A549 (cell line): Measurements from ENCODE around the gene EPS8. TPM values are rescaled to one million over a fixed set of nuclear protein-coding genes. Genes with fewer than 3 reads are reported as not detected.

Source experiments
- ATAC-seq, 2 experiments: fragments of 200-7000 bp in 1 of 2; fragments of >200 bp in 1 of 2; cut with Nextera tagmentation in 1 of 2; cut with Tn5 transposase in 1 of 2; 3 replicates each; pipeline versions ENCODE4 v1.8.0 to v1.9.1; 2018 to 2020; ENCODE audit warnings: mild to moderate bottlenecking in 1 of 2, moderate library complexity in 1 of 2
- CTCF ChIA-PET: fragments of 300-600 bp; sonication (Branson Sonifier 250); formaldehyde crosslinking; extraction: SDS; loops from one replicate; lab custom pipeline; 2021; ENCODE audit warnings: antibody characterized with exemption, inconsistent platforms; lab: Yijun Ruan, JAX
- POLR2A ChIA-PET: fragments of 350-600 bp; formaldehyde crosslinking; extraction: SDS; loops from one replicate; lab custom pipeline; 2021; ENCODE audit warnings: antibody characterized with exemption, inconsistent platforms; lab: Yijun Ruan, JAX
- DNase-seq, 2 experiments: peaks; one replicate each; pipeline versions ENCODE4 v3.0.0 to v3.0.0-alpha.2; 2011 to 2016; ENCODE audit warnings: low read depth in 1 of 2, low spot score in 1 of 2
- FAIRE-seq: peaks from 2 replicates; lab custom pipeline; 2011; peaks lifted over from hg19 to GRCh38; lab: Jason Lieb, UNC
- H3K27ac ChIP-seq, 2 experiments: fragments of >200 bp; sonication (Bioruptor Twin); formaldehyde crosslinking; 3 replicates each; pipeline ENCODE4 v1.5.1; 2016 to 2017
- H3K4me1 ChIP-seq: fragments of >200 bp; sonication (Bioruptor Twin); formaldehyde crosslinking; 3 replicates; pipeline ENCODE4 v1.6.1; 2016
- H3K4me2 ChIP-seq: fragments of >200 bp; sonication (Bioruptor Twin); formaldehyde crosslinking; 3 replicates; pipeline ENCODE4 v1.6.1; 2016
- H3K4me3 ChIP-seq: fragments of >200 bp; sonication (Bioruptor Twin); formaldehyde crosslinking; 3 replicates; pipeline ENCODE4 v1.5.1; 2016
- H3K9me3 ChIP-seq: fragments of >200 bp; sonication (Bioruptor Twin); formaldehyde crosslinking; 3 replicates; pipeline ENCODE4 v1.6.1; 2016
- BCL3 ChIP-seq: fragments of >200 bp; sonication (Bioruptor Twin); formaldehyde crosslinking; IDR thresholded peaks from 3 replicates; pipeline ENCODE4 v1.6.1; 2016
- CBX2 ChIP-seq: fragments of 200-600 bp; sonication (generic); IDR thresholded peaks from 2 replicates; pipeline ENCODE4 v1.6.1; 2016; ENCODE audit warnings: low read depth, mild to moderate bottlenecking, borderline replicate concordance
- CBX8 ChIP-seq: fragments of 200-600 bp; sonication (generic); IDR thresholded peaks from 2 replicates; pipeline ENCODE4 v1.6.1; 2016
- CEBPB ChIP-seq, 2 experiments: fragments of >200 bp in 1 of 2; sonication (Bioruptor Twin) in 1 of 2; formaldehyde crosslinking in 1 of 2; IDR thresholded peaks; 2 replicates each; pipeline ENCODE4 v1.6.1; 2012 to 2016
- CHD4 ChIP-seq: fragments of 200-600 bp; sonication (generic); IDR thresholded peaks from 2 replicates; pipeline ENCODE4 v1.6.1; 2016; ENCODE audit warnings: antibody characterized with exemption, mild to moderate bottlenecking, borderline replicate concordance
- EHF ChIP-seq: fragments of 250-450 bp; sonication (Bioruptor Pico); IDR thresholded peaks from 2 replicates; pipeline ENCODE4 v1.5.0; 2020; ENCODE audit warnings: mild to moderate bottlenecking
- ELK1 ChIP-seq: fragments of 150-350 bp; IDR thresholded peaks from 2 replicates; pipeline ENCODE4 v1.6.1; 2014; ENCODE audit warnings: low read depth, mild to moderate bottlenecking, low read length
- EP300 ChIP-seq, 2 experiments: fragments of >200 bp; sonication (Bioruptor Twin); formaldehyde crosslinking; IDR thresholded peaks; 2 replicates in 1 of 2; 3 replicates in 1 of 2; pipeline ENCODE4 v1.6.1; 2016 to 2017
- FOSB ChIP-seq: fragments of 250-450 bp; sonication (Bioruptor Pico); IDR thresholded peaks from 2 replicates; pipeline ENCODE4 v1.5.0; 2020; ENCODE audit warnings: mild to moderate bottlenecking, moderate library complexity
- FOSL2 ChIP-seq, 2 experiments: fragments of 450-650 bp in 1 of 2; fragments of >200 bp in 1 of 2; sonication (Bioruptor Twin) in 1 of 2; formaldehyde crosslinking; IDR thresholded peaks; 2 replicates each; pipeline versions ENCODE4 v1.5.0 to v1.6.1; 2016 to 2020; ENCODE audit warnings: mild to moderate bottlenecking in 1 of 2, moderate library complexity in 1 of 2
- FOXS1 ChIP-seq: fragments of 250-450 bp; sonication (Bioruptor Pico); IDR thresholded peaks from 2 replicates; pipeline ENCODE4 v1.5.0; 2020; ENCODE audit warnings: mild to moderate bottlenecking, moderate library complexity
- GATA3 ChIP-seq: IDR thresholded peaks from 2 replicates; pipeline ENCODE4 v1.6.1; 2012; ENCODE audit warnings: borderline replicate concordance
- HES2 ChIP-seq: fragments of >200 bp; sonication (Bioruptor Twin); formaldehyde crosslinking; IDR thresholded peaks from 2 replicates; pipeline ENCODE4 v1.6.1; 2016
- HEYL ChIP-seq: fragments of 250-450 bp; sonication (Bioruptor Pico); IDR thresholded peaks from 2 replicates; pipeline ENCODE4 v1.8.0; 2021; ENCODE audit warnings: mild to moderate bottlenecking, moderate library complexity
- JUN ChIP-seq, 2 experiments: fragments of >200 bp; sonication (Bioruptor Twin); formaldehyde crosslinking; IDR thresholded peaks; 2 replicates in 1 of 2; 3 replicates in 1 of 2; pipeline ENCODE4 v1.6.1; 2016 to 2017
- JUNB ChIP-seq: fragments of >200 bp; sonication (Bioruptor Twin); formaldehyde crosslinking; IDR thresholded peaks from 2 replicates; pipeline ENCODE4 v1.6.1; 2016
- MAFK ChIP-seq: fragments of 450-650 bp; IDR thresholded peaks from 2 replicates; pipeline ENCODE4 v1.6.1; 2014; ENCODE audit not compliant: partially characterized antibody
- MAX ChIP-seq: IDR thresholded peaks from 2 replicates; pipeline ENCODE4 v1.6.1; 2012
- NFE2L2 ChIP-seq: fragments of 150-350 bp; conservative IDR thresholded peaks from 2 replicates; pipeline ENCODE4 v1.6.1; 2014; ENCODE audit warnings: low read length
- PHF8 ChIP-seq: fragments of 200-600 bp; sonication (generic); IDR thresholded peaks from 2 replicates; pipeline ENCODE4 v1.6.1; 2016; ENCODE audit warnings: low read depth, mild to moderate bottlenecking, antibody characterized with exemption, moderate library complexity, borderline replicate concordance
- POLR2AphosphoS2 ChIP-seq: conservative IDR thresholded peaks from 2 replicates; pipeline ENCODE4 v1.6.1; 2012; ENCODE audit warnings: low read length, improper control_type of control experiment, inconsistent platforms
- RAD21 ChIP-seq, 2 experiments: fragments of >200 bp in 1 of 2; sonication (Bioruptor Twin) in 1 of 2; formaldehyde crosslinking in 1 of 2; IDR thresholded peaks in 1 of 2; conservative IDR thresholded peaks in 1 of 2; 2 replicates in 1 of 2; 3 replicates in 1 of 2; pipeline ENCODE4 v1.6.1; 2012 to 2018; ENCODE audit warnings: inconsistent platforms in 1 of 2
- REST ChIP-seq: fragments of 200-600 bp; sonication (generic); IDR thresholded peaks from 2 replicates; pipeline ENCODE4 v1.6.1; 2016; ENCODE audit warnings: antibody characterized with exemption, mild to moderate bottlenecking, moderate library complexity
- SMC3 ChIP-seq: fragments of >200 bp; sonication (Bioruptor Twin); formaldehyde crosslinking; IDR thresholded peaks from 3 replicates; pipeline ENCODE4 v1.6.1; 2018; ENCODE audit warnings: inconsistent platforms
- USF2 ChIP-seq: fragments of 450-650 bp; IDR thresholded peaks from 2 replicates; pipeline ENCODE4 v1.6.1; 2014; ENCODE audit warnings: antibody characterized with exemption
- ZNF302 ChIP-seq: fragments of 250-450 bp; sonication (Bioruptor Pico); IDR thresholded peaks from 2 replicates; pipeline ENCODE4 v1.9.0; 2021; ENCODE audit warnings: inconsistent platforms, mild to moderate bottlenecking, moderate library complexity
- ZSCAN20 ChIP-seq: fragments of 250-450 bp; sonication (Bioruptor Pico); IDR thresholded peaks from 2 replicates; pipeline ENCODE4 v1.8.0; 2022; ENCODE audit warnings: mild to moderate bottlenecking, moderate library complexity
- WGBS: methylation state at CpG from one replicate; pipeline ENCODE4 v1.1.6; 2017; ENCODE audit errors: missing lambda C conversion rate; 5-methylcytosine and 5-hydroxymethylcytosine counted together
- polyA plus RNA-seq, 4 experiments: library from polyadenylated mRNA; depleted of rRNA in 3 of 4; stranded (reverse); fragments of >200 nt; fragmentation: RNase III in 1 of 4; extraction: RNeasy Plus Mini Kit Qiagen cat#74134 plus additional on column Dnase treatment in 1 of 4; gene quantifications; 2 replicates in 3 of 4; 3 replicates in 1 of 4; pipeline ENCODE4 v1.2.3, GENCODE V29; 2011 to 2017

Gene EPS8
- polyA plus RNA-seq, 2 of the 4 experiments (the other 2 are of a cell fraction): 25.1 to 101 TPM

- TF ChIP-seq MAFK (no peak), ELK1 (no peak), FOSB (peak; percentile 8; the same call in 1 of the 2 replicates), HEYL (0 out of 2 replicates have a peak, but pooled peaks have one; percentile 11), FOSL2 (IDR thresholded peaks at IDR 0.05) (no peak), FOSL2 (CRISPR knock-in tag; IDR thresholded peaks at IDR 0.05) (0 out of 2 replicates have a peak, but pooled peaks have one; percentile 35), HES2 (no peak), PHF8 (no peak), EHF (CRISPR knock-in tag) (no peak), ZSCAN20 (CRISPR knock-in tag) (peak; percentile 65; the same call in 1 of the 2 replicates)
- H3K4me1 ChIP-seq: peaks cover 76% of the 10 kb centered on the region
- no peak overlapping the region for H3K4me3 ChIP-seq
- no peaks in the 10 kb centered on the region for H3K9me3 ChIP-seq
- ChIA-PET POLR2A (interaction anchor here (0.9 to 1.2 kb wide), 2 partner anchors 32 to 252 kb away, joined by 3 read pairs; partner anchors contain the start of gene STRAP), CTCF (interaction anchor here (0.8 to 1.3 kb wide), 3 partner anchors 14 to 226 kb away, joined by 3 to 4 read pairs (median 3); no protein-coding TSS in a partner anchor)
- H3K27ac ChIP-seq: peak overlapping the region; percentile 80 to 89
- WGBS: 12% methylated on average over 3 of the region's 3 CpGs
- DNase-seq: peak in 1 of 2 experiments; percentile 32
- peak overlapping the region; percentile 85 for H3K4me2 ChIP-seq
- no peak for ATAC-seq
- no peak for FAIRE-seq
Measured at GRCh38 chr12:15629761-15630160, 159.4 kb downstream of the EPS8 start.

GRCh38 chr12:15629108-15629507 lies 160.1 kb downstream of the EPS8 start:
- peak; percentile 77 to 87 for TF ChIP-seq JUN (IDR thresholded peaks at IDR 0.05)
- TF ChIP-seq FOSL2 (IDR thresholded peaks at IDR 0.05): peak; percentile 76
- peak; percentile 91 for TF ChIP-seq FOSL2 (CRISPR knock-in tag; IDR thresholded peaks at IDR 0.05)
- TF ChIP-seq JUNB: peak; percentile 81
- no peak for TF ChIP-seq ZNF302 (CRISPR knock-in tag)
- TF ChIP-seq MAX: peak; percentile 40; the same call in 1 of the 2 replicates
- 0 out of 3 replicates have a peak, but pooled peaks have one; percentile 31 for TF ChIP-seq BCL3
- peak; percentile 76 for TF ChIP-seq GATA3
- no peak for TF ChIP-seq USF2
- TF ChIP-seq EHF (CRISPR knock-in tag): 0 out of 2 replicates have a peak, but pooled peaks have one; percentile 57
- TF ChIP-seq CEBPB (IDR thresholded peaks at IDR 0.05): 0 out of 4 replicates have a peak, but pooled peaks of 1 of the 2 experiments have one; percentile 11
- no peak for TF ChIP-seq CHD4
- no peak for TF ChIP-seq POLR2AphosphoS2
- TF ChIP-seq NFE2L2: 0 out of 2 replicates have a peak, but pooled peaks have one; percentile 17
- peak; percentile 42; the same call in 1 of the 2 replicates for TF ChIP-seq ZSCAN20 (CRISPR knock-in tag)
- no peak for TF ChIP-seq CBX8
- TF ChIP-seq EP300 (IDR thresholded peaks at IDR 0.05): peak; percentile 57 to 76; a peak in 4 of 5 replicates
- no peak for TF ChIP-seq MAFK
- peak; percentile 63; the same call in 1 of the 2 replicates for TF ChIP-seq FOXS1 (CRISPR knock-in tag)
- TF ChIP-seq SMC3: peak; percentile 32; the same call in 1 of the 3 replicates
- TF ChIP-seq PHF8: no peak
- peak in 1 of 2 experiments; percentile 37; a peak in 2 of 5 replicates for TF ChIP-seq RAD21 (conservative IDR thresholded peaks at IDR 0.05 in 1 of 2, IDR thresholded peaks at IDR 0.05 in 1 of 2)
- TF ChIP-seq REST: no peak
- TF ChIP-seq CBX2: no peak
- no peak for TF ChIP-seq HEYL
- CTCF ChIA-PET: interaction anchor here (0.8 to 1.3 kb wide), 3 partner anchors 14 to 227 kb away, joined by 3 to 4 read pairs (median 3); no protein-coding TSS in a partner anchor
- Histone ChIP-seq H3K4me1 (peaks cover 74% of the 10 kb centered on the region), H3K27ac (peak overlapping the region; percentile 80 to 89), H3K4me2 (peak overlapping the region; percentile 85), H3K9me3 (no peaks in the 10 kb centered on the region), H3K4me3 (no peak overlapping the region)
- peak; percentile 98 to 99 for ATAC-seq
- DNase-seq: peak; percentile 52 to 97
- FAIRE-seq: peak; percentile 95
- POLR2A ChIA-PET: interaction anchor here (0.9 kb wide), 2 partner anchors 33 to 161 kb away, joined by 3 to 4 read pairs; partner anchors contain the start of gene EPS8
- WGBS: 1% methylated on average over 5 of the region's 5 CpGs
